Measurements from ENCODE around the gene JMJD1C.
A peak's percentile ranks its signal among the peaks of the same experiment; 100 is the strongest.

JMJD1C gene

GRCh38 chr10:63281967-63282366, 183.8 kb downstream of the JMJD1C start:
- no peak for DNase-seq

GRCh38 chr10:63280386-63280785, 185.4 kb downstream of the JMJD1C start:
- no peak for DNase-seq

GRCh38 chr10:63275094-63275493, 190.7 kb downstream of the JMJD1C start:
- no peak for DNase-seq

- DNase-seq = no peak
These were observed 192.2 kb downstream of the JMJD1C start for GRCh38 chr10:63273577-63273976.

GRCh38 chr10:63268798-63269503, 196.8 kb downstream of the JMJD1C start:
- peak; percentile 85 for DNase-seq

GRCh38 chr10:63268149-63268797, 197.5 kb downstream of the JMJD1C start:
- DNase-seq = no peak

- no peak for DNase-seq
These were observed 198.2 kb downstream of the JMJD1C start for GRCh38 chr10:63267414-63268148.

GRCh38 chr10:63266391-63267316, 199.1 kb downstream of the JMJD1C start:
- no peak for DNase-seq

- no peak for DNase-seq
These were observed 200.0 kb downstream of the JMJD1C start for GRCh38 chr10:63265683-63266235.

GRCh38 chr10:63265222-63265617, 200.6 kb downstream of the JMJD1C start:
- no peak for DNase-seq

GRCh38 chr10:63264617-63265221, 201.1 kb downstream of the JMJD1C start:
- no peak for DNase-seq

GRCh38 chr10:63262430-63263073, 203.2 kb downstream of the JMJD1C start:
- no peak for DNase-seq

- DNase-seq = no peak
These were observed 204.3 kb downstream of the JMJD1C start for GRCh38 chr10:63261496-63261895.

- DNase-seq = no peak
These were observed 204.9 kb downstream of the JMJD1C start for GRCh38 chr10:63260860-63261251.

- DNase-seq = no peak
These were observed 205.5 kb downstream of the JMJD1C start for GRCh38 chr10:63260103-63260859.

GRCh38 chr10:63258920-63259678, 206.7 kb downstream of the JMJD1C start:
- no peak for DNase-seq

GRCh38 chr10:63257778-63258177, 208.0 kb downstream of the JMJD1C start:
- no peak for DNase-seq

GRCh38 chr10:63256009-63256773, 209.6 kb downstream of the JMJD1C start:
- DNase-seq = no peak

- no peak for DNase-seq
These were observed 210.5 kb downstream of the JMJD1C start for GRCh38 chr10:63255316-63255715.

Measured in SHP77 treated with DMSO at 0.1 percent for 48 hours (cell line).